Prostate gland (tissue), 2 donors: ENCODE results near the gene IL2RA. TPM values are rescaled to one million over a fixed set of nuclear protein-coding genes. Genes with fewer than 3 reads are reported as not detected.

Source experiments
- DNase-seq: peaks from one replicate; pipeline ENCODE4 v3.0.0-alpha.2; 2019; ENCODE audit warnings: low spot score
- H3K27ac ChIP-seq, 2 donors: fragments of 200-600 bp; sonication (generic); 2 replicates each; pipeline ENCODE4 v1.5.1; 2017 to 2019
- H3K27me3 ChIP-seq: fragments of 200-600 bp; sonication (generic); replicated peaks from 2 replicates; pipeline ENCODE4 v1.5.1; 2019; ENCODE audit not compliant: insufficient read depth
- H3K36me3 ChIP-seq, 2 donors: fragments of 200-600 bp; sonication (generic); 1 replicate in 1 of 2; 2 replicates in 1 of 2; pipeline versions ENCODE4 v1.5.1 to v1.8.1; 2017 to 2019
- H3K4me1 ChIP-seq: fragments of 200-600 bp; sonication (generic); replicated peaks from 2 replicates; pipeline ENCODE4 v1.5.1; 2019
- H3K4me3 ChIP-seq, 2 donors: fragments of 200-600 bp; sonication (generic); 2 replicates each; pipeline ENCODE4 v1.5.1; 2017 to 2019
- H3K9me3 ChIP-seq: fragments of 200-600 bp; sonication (generic); 2 replicates; pipeline ENCODE4 v1.5.1; 2017
- CTCF ChIP-seq, 4 experiments: fragments of 200-600 bp in 2 of 4; fragments of 450-650 bp in 2 of 4; sonication (generic) in 2 of 4; IDR thresholded peaks; 1 replicate in 3 of 4; 2 replicates in 1 of 4; pipeline ENCODE4 v1.5.1; 2016 to 2019; ENCODE audit warnings: antibody characterized with exemption in 4 of 4, mild to moderate bottlenecking in 2 of 4, moderate library complexity in 2 of 4
- POLR2A ChIP-seq: fragments of 450-650 bp; IDR thresholded peaks from one replicate; pipeline ENCODE4 v1.6.1; 2016; ENCODE audit warnings: antibody characterized with exemption, mild to moderate bottlenecking
- POLR2AphosphoS5 ChIP-seq: sonication (generic); formaldehyde crosslinking; IDR thresholded peaks from one replicate; pipeline ENCODE4 v1.6.1; 2017; ENCODE audit warnings: antibody characterized with exemption
- WGBS: methylation state at CpG from one replicate; pipeline ENCODE4 v1.1.5; 2018; 5-methylcytosine and 5-hydroxymethylcytosine counted together
- intact Hi-C: fragments of 100-400 bp; cut with DNase I; formaldehyde crosslinking; loops from one replicate; pipeline ENCODE4 v1.14.2; 2022
- total RNA-seq, 2 donors: library from RNA; depleted of rRNA; stranded (reverse); fragments of >200 nt; gene quantifications; one replicate each; pipeline ENCODE4 v1.1.0, GENCODE V29; 2016

The IL2RA gene
- total RNA-seq, 2 donors from 2014 or later = 1.9 TPM; not detected in 1

- no peaks in the 10 kb centered on the region for H3K4me1 ChIP-seq
- intact Hi-C loops = no loop called here
- no peaks in the 10 kb centered on the region for H3K9me3 ChIP-seq
- H3K36me3 ChIP-seq = no peaks in the 10 kb centered on the region
- no peak overlapping the region for H3K4me3 ChIP-seq
- no peak for TF ChIP-seq POLR2A
- DNase-seq = no peak
- 93% methylated on average over 2 of the region's 2 CpGs for WGBS
- no peak overlapping the region for H3K27ac ChIP-seq
- H3K27me3 ChIP-seq = no peaks in the 10 kb centered on the region
These were observed 24.0 kb downstream of the IL2RA start for GRCh38 chr10:6038071-6038631.

GRCh38 chr10:6037422-6037821 is 24.7 kb downstream of the IL2RA start:
- TF ChIP-seq POLR2AphosphoS5 (no peak), CTCF (IDR thresholded peaks at IDR 0.05) (no peak), POLR2A (no peak)
- WGBS = 88% methylated on average over 8 of the region's 8 CpGs

GRCh38 chr10:6036861-6037321 is 25.3 kb downstream of the IL2RA start:
- Histone ChIP-seq H3K27me3 (no peaks in the 10 kb centered on the region), H3K27ac (no peak overlapping the region), H3K4me1 (no peaks in the 10 kb centered on the region), H3K4me3 (no peak overlapping the region), H3K9me3 (no peaks in the 10 kb centered on the region), H3K36me3 (no peaks in the 10 kb centered on the region)
- TF ChIP-seq POLR2AphosphoS5 (no peak), CTCF (IDR thresholded peaks at IDR 0.05) (no peak), POLR2A (no peak)
- intact Hi-C loops = no loop called here
- WGBS = 64% methylated on average over 11 of the region's 11 CpGs
- no peak for DNase-seq

More at GRCh38 chr10:6037422-6037821, 24.7 kb downstream of the IL2RA start:
- intact Hi-C loops = no loop called here
- no peak overlapping the region for H3K27ac ChIP-seq
- no peaks in the 10 kb centered on the region for H3K27me3 ChIP-seq
- no peak overlapping the region for H3K4me3 ChIP-seq
- H3K36me3 ChIP-seq = no peaks in the 10 kb centered on the region
- H3K4me1 ChIP-seq = no peaks in the 10 kb centered on the region
- no peaks in the 10 kb centered on the region for H3K9me3 ChIP-seq
- DNase-seq = no peak

GRCh38 chr10:6035931-6036575 is 26.1 kb downstream of the IL2RA start:
- no peak overlapping the region for H3K27ac ChIP-seq
- no peak for DNase-seq
- no peaks in the 10 kb centered on the region for H3K27me3 ChIP-seq
- intact Hi-C loops = no loop called here
- no peak for TF ChIP-seq POLR2A
- no peak overlapping the region for H3K4me3 ChIP-seq
- no peaks in the 10 kb centered on the region for H3K9me3 ChIP-seq
- H3K4me1 ChIP-seq = no peaks in the 10 kb centered on the region
- WGBS = 85% methylated on average over 13 of the region's 13 CpGs
- H3K36me3 ChIP-seq = no peaks in the 10 kb centered on the region

- DNase-seq = no peak
These were observed 26.9 kb downstream of the IL2RA start for GRCh38 chr10:6035101-6035834.

More at GRCh38 chr10:6035101-6035834, 26.9 kb downstream of the IL2RA start:
- H3K36me3 ChIP-seq = no peaks in the 10 kb centered on the region
- no peak overlapping the region for H3K27ac ChIP-seq
- no peak for TF ChIP-seq POLR2AphosphoS5
- no peak for TF ChIP-seq CTCF (IDR thresholded peaks at IDR 0.05)
- TF ChIP-seq POLR2A = no peak
- H3K4me1 ChIP-seq = no peaks in the 10 kb centered on the region
- no peak overlapping the region for H3K4me3 ChIP-seq
- no peaks in the 10 kb centered on the region for H3K9me3 ChIP-seq
- WGBS = 89% methylated on average over 13 of the region's 13 CpGs
- intact Hi-C loops = no loop called here
- H3K27me3 ChIP-seq = no peaks in the 10 kb centered on the region
